Stimulated activated CD8-positive, alpha-beta memory T cell treated with anti-CD3 and anti-CD28 coated beads, Interleukin-7, amount 100 ng/mL, for 4 hours (primary cell): ENCODE measurements around the gene THSD1.
"Not testable (repeated sequence)": the region's sequence is repeated elsewhere in the genome, so short reads cannot be mapped to it uniquely, and the experiment has no call there.

Experiments
- DNase-seq, 2 donors: peaks; one replicate each; pipeline ENCODE4 v3.0.0-alpha.2; 2020; ENCODE audit warnings: low read depth in 2 of 2

THSD1 gene

GRCh38 chr13:52353193-52353592 is 52.8 kb downstream of the THSD1 start:
- DNase-seq, result no peak

DNA sequence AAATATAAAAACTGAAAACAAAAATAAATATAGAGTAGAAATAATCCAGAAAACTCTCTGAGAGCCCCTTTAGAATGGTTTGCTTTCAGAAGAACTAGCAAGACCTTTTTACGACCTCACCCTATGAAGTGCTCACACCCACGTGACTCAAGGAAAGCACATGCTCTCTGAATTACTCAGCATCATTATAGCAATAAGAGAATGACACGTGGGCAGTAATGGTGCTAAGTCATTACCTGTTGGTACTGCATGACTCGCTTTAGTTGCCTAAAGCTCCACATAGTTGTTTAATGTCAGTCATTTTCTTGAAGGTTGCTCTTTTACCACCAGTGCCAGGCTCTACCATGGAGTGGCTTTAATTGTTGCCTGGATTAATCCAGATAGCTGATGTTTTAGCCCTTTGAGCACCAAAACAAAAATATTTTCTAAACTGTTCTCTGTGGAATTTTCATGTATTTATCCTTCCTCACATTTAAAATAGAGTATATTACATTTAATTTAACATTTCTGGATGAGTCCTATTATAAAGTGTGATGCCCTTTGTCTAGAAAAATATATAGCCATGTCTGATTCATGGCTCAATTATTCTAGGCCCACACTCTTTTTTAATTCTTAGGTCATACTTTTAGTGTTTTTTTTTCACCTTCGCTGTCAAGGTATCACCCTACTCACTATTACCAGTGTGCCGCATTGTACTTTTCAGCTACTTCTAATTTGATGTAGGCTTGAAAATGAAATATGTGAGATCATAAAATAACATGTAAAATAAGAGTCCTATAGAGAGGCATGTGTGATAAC is 56.8 kb downstream of the THSD1 start:
- DNase-seq, result no peak

- DNase-seq, result no peak
Measured at GRCh38 chr13:52348071-52348470, 57.9 kb downstream of the THSD1 start.

DNA sequence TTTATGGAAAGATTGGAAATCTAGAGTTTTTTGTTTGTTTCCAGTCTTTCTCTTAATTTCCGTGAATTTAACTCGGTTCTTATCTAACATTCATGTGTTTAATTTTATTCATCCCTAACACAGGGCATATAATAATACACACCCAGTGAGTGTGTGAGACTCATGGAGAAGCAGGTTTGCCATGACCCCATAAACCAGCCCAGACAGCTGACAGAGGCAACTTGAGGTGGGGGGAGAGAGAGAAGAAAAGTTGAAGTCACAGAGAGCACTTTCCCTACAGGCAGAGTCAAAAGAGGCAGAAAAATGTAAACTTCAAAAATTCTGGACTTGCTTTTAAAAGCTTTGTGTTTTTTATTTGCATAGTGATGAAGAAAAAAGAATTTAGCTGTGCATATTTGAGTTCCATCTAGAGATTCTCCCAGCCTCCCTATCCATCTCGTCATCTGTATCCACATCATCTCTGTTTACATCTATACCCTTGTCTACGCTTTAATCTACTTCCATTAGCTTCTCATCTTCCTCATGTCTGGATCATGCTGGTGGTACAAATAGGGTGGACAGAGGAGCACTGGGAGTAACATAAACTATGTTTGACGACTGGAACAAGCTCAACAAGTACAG is 60.2 kb downstream of the THSD1 start:
- DNase-seq, result no peak

- no peak for DNase-seq
Measured at GRCh38 chr13:52345048-52345447, 60.9 kb downstream of the THSD1 start.

DNA sequence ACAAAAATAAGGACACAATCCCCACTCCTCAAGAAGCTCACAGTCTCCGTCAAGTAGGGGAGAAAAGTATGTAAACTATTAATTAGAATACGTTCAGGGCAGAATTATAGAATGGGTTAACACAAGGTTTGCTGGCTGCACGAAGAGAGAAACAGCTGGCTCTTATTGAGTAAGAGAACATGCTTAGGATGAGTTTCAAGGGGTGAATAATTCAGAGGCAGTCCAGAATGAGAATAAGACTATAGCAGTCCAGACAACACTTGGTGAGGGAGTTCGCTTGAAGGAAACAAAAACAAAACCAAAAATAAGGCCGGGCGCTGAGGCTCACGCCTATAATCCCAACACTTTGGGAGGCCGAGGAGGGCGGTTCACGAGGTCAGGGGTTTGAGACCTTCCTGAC is 61.9 kb downstream of the THSD1 start:
- no peak for DNase-seq

DNA sequence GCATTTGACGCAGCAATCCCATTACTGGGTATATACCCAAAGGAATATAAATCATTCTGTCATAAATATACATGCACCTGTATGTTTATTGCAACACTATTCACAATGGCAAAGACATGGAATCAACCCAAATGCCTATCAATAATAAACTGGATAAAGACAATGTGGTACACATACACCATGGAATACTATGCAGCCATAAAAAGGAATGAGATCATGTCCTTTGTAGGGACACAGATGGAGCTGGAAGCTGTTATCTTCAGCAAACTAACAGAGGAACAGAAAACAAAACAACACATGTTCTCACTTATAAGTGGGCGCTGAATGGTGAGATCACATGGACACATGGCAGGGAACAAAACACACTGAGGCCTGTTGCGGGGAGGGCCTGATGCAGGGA is 63.8 kb downstream of the THSD1 start:
- not testable (repeated sequence) for DNase-seq

GRCh38 chr13:52337828-52338455 is 68.0 kb downstream of the THSD1 start:
- DNase-seq, result not testable (repeated sequence)

DNA sequence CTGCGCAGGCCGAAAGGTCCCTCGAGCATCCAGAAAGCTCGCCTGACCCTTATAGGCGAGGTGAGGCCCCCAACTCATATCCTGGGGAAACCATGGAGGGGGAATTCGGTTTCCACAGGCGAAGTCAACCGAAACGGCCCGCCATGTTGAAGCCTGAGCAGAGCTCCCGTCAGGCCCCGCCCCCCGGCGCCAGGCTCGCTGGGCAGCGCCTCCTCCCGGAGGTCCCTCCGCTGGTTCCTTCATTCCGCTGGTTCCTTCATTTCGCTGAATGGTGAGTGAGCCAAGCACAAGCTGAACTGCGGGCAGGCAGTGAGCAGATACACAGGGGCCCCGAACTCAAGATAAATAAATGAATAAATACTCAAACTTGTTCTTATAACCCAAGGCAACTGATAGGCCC is 71.9 kb downstream of the THSD1 start:
- DNase-seq, result not testable (repeated sequence)

- DNase-seq, result not testable (repeated sequence)
Measured at GRCh38 chr13:52331844-52332243, 74.1 kb downstream of the THSD1 start.
